HepG2 (cell line): ENCODE data around the gene CCDC183. TPM values are rescaled to one million over a fixed set of nuclear protein-coding genes. Genes with fewer than 3 reads are reported as not detected.
A peak's percentile ranks its signal among the peaks of the same experiment; 100 is the strongest.

Experiments used
- CBFB ChIP-seq: sonication (generic); formaldehyde crosslinking; IDR thresholded peaks from 2 replicates; pipeline ENCODE4 v1.4.0; 2020; ENCODE audit warnings: missing genetic modification reagents
- CBX5 ChIP-seq: sonication (generic); formaldehyde crosslinking; IDR thresholded peaks from 2 replicates; pipeline ENCODE4 v1.4.0; 2020; ENCODE audit warnings: missing genetic modification reagents, borderline replicate concordance
- E2F1 ChIP-seq: sonication (generic); formaldehyde crosslinking; IDR thresholded peaks from 2 replicates; pipeline ENCODE4 v1.5.0; 2020; ENCODE audit warnings: missing genetic modification reagents
- E2F2 ChIP-seq: sonication (generic); formaldehyde crosslinking; IDR thresholded peaks from 2 replicates; pipeline ENCODE4 v1.4.0; 2020; ENCODE audit warnings: missing genetic modification reagents, borderline replicate concordance
- EHMT2 ChIP-seq: fragments of 200-600 bp; sonication (generic); IDR thresholded peaks from 2 replicates; pipeline ENCODE4 v1.7.0; 2017; ENCODE audit warnings: antibody characterized with exemption, low read depth, low read length, borderline replicate concordance
- GRHL1 ChIP-seq: sonication (generic); formaldehyde crosslinking; conservative IDR thresholded peaks from 2 replicates; pipeline ENCODE4 v1.8.0; 2022; ENCODE audit warnings: missing genetic modification reagents
- JUN ChIP-seq: sonication (generic); formaldehyde crosslinking; IDR thresholded peaks from 2 replicates; pipeline ENCODE4 v1.4.0; 2020; ENCODE audit warnings: mild to moderate bottlenecking, missing genetic modification reagents
- KLF12 ChIP-seq: sonication (generic); formaldehyde crosslinking; IDR thresholded peaks from 2 replicates; pipeline ENCODE4 v1.4.0; 2020; ENCODE audit warnings: missing genetic modification reagents, borderline replicate concordance
- POGZ ChIP-seq: sonication (generic); formaldehyde crosslinking; IDR thresholded peaks from 2 replicates; pipeline ENCODE4 v1.4.0; 2020; ENCODE audit warnings: mild to moderate bottlenecking, missing genetic modification reagents
- SRF ChIP-seq: IDR thresholded peaks from 2 replicates; pipeline ENCODE4 v1.6.1; 2011; ENCODE audit warnings: mild to moderate bottlenecking, low read depth, low read length, moderate library complexity
- ZBTB44 ChIP-seq: sonication (generic); formaldehyde crosslinking; IDR thresholded peaks from 2 replicates; pipeline ENCODE4 v1.4.0; 2020; ENCODE audit warnings: missing genetic modification reagents
- ZNF260 ChIP-seq: sonication (generic); formaldehyde crosslinking; IDR thresholded peaks from 2 replicates; pipeline ENCODE4 v1.4.0; 2020; ENCODE audit warnings: missing genetic modification reagents, low read depth, mild to moderate bottlenecking, borderline replicate concordance
- ZNF670 ChIP-seq: sonication (generic); formaldehyde crosslinking; IDR thresholded peaks from 2 replicates; pipeline ENCODE4 v1.8.0; 2022; ENCODE audit warnings: mild to moderate bottlenecking, missing genetic modification reagents, borderline replicate concordance
- ZNF850 ChIP-seq: sonication (generic); formaldehyde crosslinking; conservative IDR thresholded peaks from 2 replicates; pipeline ENCODE4 v1.9.0; 2021; ENCODE audit warnings: mild to moderate bottlenecking, missing genetic modification reagents
- ZNF878 ChIP-seq: sonication (generic); formaldehyde crosslinking; IDR thresholded peaks from 2 replicates; pipeline ENCODE4 v1.8.1; 2023; ENCODE audit warnings: mild to moderate bottlenecking, missing genetic modification reagents, moderate library complexity
- ZSCAN25 ChIP-seq: sonication (generic); formaldehyde crosslinking; IDR thresholded peaks from 2 replicates; pipeline ENCODE4 v1.8.0; 2022; ENCODE audit warnings: mild to moderate bottlenecking, missing genetic modification reagents
- polyA plus RNA-seq, 8 experiments: library from polyadenylated mRNA; depleted of rRNA in 3 of 8; stranded (reverse) in 7 of 8; unstranded in 1 of 8; fragments of >200 nt; fragmentation: Illumina TruSeq in 4 of 8; extraction: Trizol in 4 of 8; gene quantifications; 2 replicates each; pipeline versions ENCODE4 v1.2.1 to v1.2.3, GENCODE V29; 2011 to 2016; ENCODE audit warnings: low read depth in 4 of 8, missing spikeins in 1 of 8, mixed read lengths in 1 of 8; ENCODE audit not compliant: insufficient read depth in 1 of 8
- total RNA-seq, 5 experiments: library from RNA; depleted of rRNA; stranded (reverse); fragments of >200 nt; fragmentation: Illumina TruSeq; extraction: Trizol; gene quantifications; 2 replicates each; pipeline ENCODE4 v1.2.3, GENCODE V29; 2016; ENCODE audit warnings: low read depth in 1 of 5
- TF ChIP-seq, protein P1 (sequence below): sonication (generic); formaldehyde crosslinking; IDR thresholded peaks from 2 replicates; pipeline ENCODE4 v1.4.0; 2020; ENCODE audit warnings: mild to moderate bottlenecking, missing genetic modification reagents
- TF ChIP-seq, protein P2 (sequence below): sonication (generic); formaldehyde crosslinking; IDR thresholded peaks from 2 replicates; pipeline ENCODE4 v1.4.0; 2020; ENCODE audit warnings: mild to moderate bottlenecking, low read depth, missing genetic modification reagents

The CCDC183 gene
- total and polyA plus RNA-seq, 2 of the 13 experiments (the other 11 are each of a cell fraction or from before 2014, with no cell fraction given): 5.0 to 66.4 TPM

DNA sequence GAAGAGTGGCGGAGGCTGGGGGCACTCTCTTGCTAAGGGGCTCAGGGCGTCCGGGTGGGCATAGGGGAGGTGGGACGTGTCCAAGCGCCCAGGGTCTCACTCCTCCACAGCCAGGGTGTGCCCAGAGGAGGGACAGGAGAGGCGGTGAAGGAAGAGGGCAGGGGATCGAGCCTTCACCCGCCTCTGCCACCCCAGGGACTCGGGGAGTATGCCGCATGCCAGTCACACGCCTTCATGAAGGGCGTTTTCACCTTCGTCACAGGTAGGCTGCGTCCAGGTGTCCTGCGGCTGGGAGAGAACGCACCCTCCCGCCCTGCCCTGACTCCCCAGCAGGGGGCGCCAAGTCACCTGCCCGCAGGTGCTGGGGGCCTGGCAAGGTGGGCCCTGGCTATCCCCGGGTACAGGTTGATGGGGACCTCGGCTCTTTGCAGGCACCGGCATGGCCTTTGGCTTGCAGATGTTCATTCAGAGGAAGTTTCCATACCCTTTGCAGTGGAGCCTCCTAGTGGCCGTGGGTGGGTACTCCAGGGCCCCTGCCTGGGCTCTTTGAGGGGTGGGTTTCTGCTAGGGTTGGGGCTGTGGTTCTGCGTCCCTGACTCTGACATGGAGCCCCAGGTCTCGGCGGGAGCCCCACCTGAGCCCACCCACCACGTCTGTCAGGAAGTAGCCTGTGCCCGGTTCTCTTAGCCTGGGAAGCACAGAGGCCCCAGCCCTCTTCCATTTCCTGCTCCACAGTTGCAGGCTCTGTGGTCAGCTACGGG lies 4.4 kb upstream of the CCDC183 start (continued):
- no peak for TF ChIP-seq ZNF260 (CRISPR knock-in tag)
- TF ChIP-seq POGZ: 0 out of 2 replicates have a peak, but pooled peaks have one; percentile 19
- TF ChIP-seq, protein P1, sequence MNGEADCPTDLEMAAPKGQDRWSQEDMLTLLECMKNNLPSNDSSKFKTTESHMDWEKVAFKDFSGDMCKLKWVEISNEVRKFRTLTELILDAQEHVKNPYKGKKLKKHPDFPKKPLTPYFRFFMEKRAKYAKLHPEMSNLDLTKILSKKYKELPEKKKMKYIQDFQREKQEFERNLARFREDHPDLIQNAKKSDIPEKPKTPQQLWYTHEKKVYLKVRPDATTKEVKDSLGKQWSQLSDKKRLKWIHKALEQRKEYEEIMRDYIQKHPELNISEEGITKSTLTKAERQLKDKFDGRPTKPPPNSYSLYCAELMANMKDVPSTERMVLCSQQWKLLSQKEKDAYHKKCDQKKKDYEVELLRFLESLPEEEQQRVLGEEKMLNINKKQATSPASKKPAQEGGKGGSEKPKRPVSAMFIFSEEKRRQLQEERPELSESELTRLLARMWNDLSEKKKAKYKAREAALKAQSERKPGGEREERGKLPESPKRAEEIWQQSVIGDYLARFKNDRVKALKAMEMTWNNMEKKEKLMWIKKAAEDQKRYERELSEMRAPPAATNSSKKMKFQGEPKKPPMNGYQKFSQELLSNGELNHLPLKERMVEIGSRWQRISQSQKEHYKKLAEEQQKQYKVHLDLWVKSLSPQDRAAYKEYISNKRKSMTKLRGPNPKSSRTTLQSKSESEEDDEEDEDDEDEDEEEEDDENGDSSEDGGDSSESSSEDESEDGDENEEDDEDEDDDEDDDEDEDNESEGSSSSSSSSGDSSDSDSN (CRISPR knock-in tag): peak; percentile 69
- no peak for TF ChIP-seq ZNF878 (CRISPR knock-in tag)
- no peak for TF ChIP-seq E2F2 (CRISPR knock-in tag)
- TF ChIP-seq SRF: no peak
- TF ChIP-seq ZNF850 (CRISPR knock-in tag): no peak
- TF ChIP-seq, protein P2, sequence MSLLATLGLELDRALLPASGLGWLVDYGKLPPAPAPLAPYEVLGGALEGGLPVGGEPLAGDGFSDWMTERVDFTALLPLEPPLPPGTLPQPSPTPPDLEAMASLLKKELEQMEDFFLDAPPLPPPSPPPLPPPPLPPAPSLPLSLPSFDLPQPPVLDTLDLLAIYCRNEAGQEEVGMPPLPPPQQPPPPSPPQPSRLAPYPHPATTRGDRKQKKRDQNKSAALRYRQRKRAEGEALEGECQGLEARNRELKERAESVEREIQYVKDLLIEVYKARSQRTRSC (CRISPR knock-in tag): no peak
- no peak for TF ChIP-seq CBFB (CRISPR knock-in tag)
- TF ChIP-seq EHMT2: no peak
- no peak; the same call in 1 of the 2 replicates for TF ChIP-seq ZSCAN25 (CRISPR knock-in tag)
- TF ChIP-seq E2F1 (CRISPR knock-in tag): no peak
- no peak for TF ChIP-seq GRHL1
- TF ChIP-seq ZNF670 (CRISPR knock-in tag): no peak
- TF ChIP-seq KLF12 (CRISPR knock-in tag): no peak; the same call in 1 of the 2 replicates
- peak; percentile 68; the same call in 1 of the 2 replicates for TF ChIP-seq ZBTB44 (CRISPR knock-in tag)
- TF ChIP-seq CBX5 (CRISPR knock-in tag): peak; percentile 39; the same call in 1 of the 2 replicates
- no peak for TF ChIP-seq JUN (CRISPR knock-in tag)
